PC-3 (cell line): ENCODE data around the gene COL4A5.

Experiments used
- CTCF ChIP-seq: fragments of 300-600 bp; sonication (generic); conservative IDR thresholded peaks from 2 replicates; pipeline ENCODE4 v1.5.1; 2017; ENCODE audit warnings: antibody characterized with exemption, low read depth, mild to moderate bottlenecking, low read length
- EZH2 ChIP-seq: fragments of 300-600 bp; sonication (generic); IDR thresholded peaks from one replicate; pipeline ENCODE4 v1.6.1; 2017; ENCODE audit warnings: antibody characterized with exemption, mild to moderate bottlenecking, low read length; ENCODE audit not compliant: unreplicated experiment
- EZH2phosphoT487 ChIP-seq: fragments of 300-600 bp; sonication (generic); IDR thresholded peaks from 2 replicates; pipeline ENCODE4 v1.6.1; 2018; ENCODE audit warnings: mild to moderate bottlenecking, antibody characterized with exemption, low read length, borderline replicate concordance

- TF ChIP-seq EZH2 (no peak), CTCF (no peak), EZH2phosphoT487 (no peak)
Observed at GRCh38 chrX:108456971-108457477, 17.4 kb downstream of the COL4A5 start.
